Coronary artery (tissue), 2 donors: ENCODE data around the gene SORBS2.

ENCODE experiments used
- DNase-seq: peaks from one replicate; pipeline ENCODE4 v3.0.0-alpha.2; 2017; ENCODE audit warnings: low spot score
- H3K27ac ChIP-seq, 2 donors: fragments of 200-600 bp; sonication (generic); one replicate each; pipeline ENCODE4 v1.5.1; 2016 to 2019
- H3K4me3 ChIP-seq: fragments of 200-600 bp; sonication (generic); 2 replicates; pipeline ENCODE4 v1.5.1; 2016; ENCODE audit warnings: mild to moderate bottlenecking, moderate library complexity
- TF ChIP-seq, protein P1 (sequence below): fragments of 200-600 bp; sonication (generic); IDR thresholded peaks from one replicate; pipeline ENCODE4 v1.5.1; 2019; ENCODE audit warnings: antibody characterized with exemption

The SORBS2 gene

DNA sequence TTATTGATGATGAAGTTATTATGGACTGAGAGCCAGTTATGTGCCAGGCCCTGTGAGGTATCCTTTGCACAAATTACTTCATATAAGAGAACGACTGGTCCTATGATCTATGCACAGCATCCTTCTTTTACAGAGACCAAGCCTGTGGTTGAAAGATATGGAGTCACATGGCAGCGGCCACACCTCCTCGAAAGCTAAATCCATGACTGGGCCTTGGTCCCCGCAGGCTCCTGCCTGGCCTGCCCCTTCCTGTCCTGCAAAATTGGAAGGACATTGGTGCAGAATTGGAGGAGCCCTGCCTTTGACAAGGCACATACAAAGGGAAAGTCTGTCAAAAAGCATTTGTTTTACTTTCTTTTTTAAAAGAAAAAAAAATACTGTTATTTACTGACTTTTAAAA is 18.3 kb downstream of the SORBS2 start:
- peak overlapping the region; percentile 0 to 67 for H3K27ac ChIP-seq
- no peak for DNase-seq

DNA sequence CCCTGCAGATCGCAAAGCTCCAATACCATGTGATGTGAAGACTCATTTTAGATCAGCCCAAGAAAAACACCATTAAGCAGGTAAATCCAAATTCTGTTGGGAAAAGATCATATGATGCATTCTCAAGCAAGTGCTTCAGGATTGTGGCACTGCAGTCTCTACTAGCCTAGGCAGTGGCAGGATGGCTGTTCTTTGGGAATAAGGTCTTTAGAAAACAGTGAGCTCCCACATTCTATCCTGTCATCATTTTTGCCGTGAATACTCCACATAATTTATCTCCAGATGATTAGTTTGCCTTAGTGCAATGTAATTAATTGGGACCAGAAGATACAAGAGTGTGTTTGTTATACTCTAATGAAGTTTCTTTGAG is 18.9 kb downstream of the SORBS2 start:
- TF ChIP-seq, protein P1, sequence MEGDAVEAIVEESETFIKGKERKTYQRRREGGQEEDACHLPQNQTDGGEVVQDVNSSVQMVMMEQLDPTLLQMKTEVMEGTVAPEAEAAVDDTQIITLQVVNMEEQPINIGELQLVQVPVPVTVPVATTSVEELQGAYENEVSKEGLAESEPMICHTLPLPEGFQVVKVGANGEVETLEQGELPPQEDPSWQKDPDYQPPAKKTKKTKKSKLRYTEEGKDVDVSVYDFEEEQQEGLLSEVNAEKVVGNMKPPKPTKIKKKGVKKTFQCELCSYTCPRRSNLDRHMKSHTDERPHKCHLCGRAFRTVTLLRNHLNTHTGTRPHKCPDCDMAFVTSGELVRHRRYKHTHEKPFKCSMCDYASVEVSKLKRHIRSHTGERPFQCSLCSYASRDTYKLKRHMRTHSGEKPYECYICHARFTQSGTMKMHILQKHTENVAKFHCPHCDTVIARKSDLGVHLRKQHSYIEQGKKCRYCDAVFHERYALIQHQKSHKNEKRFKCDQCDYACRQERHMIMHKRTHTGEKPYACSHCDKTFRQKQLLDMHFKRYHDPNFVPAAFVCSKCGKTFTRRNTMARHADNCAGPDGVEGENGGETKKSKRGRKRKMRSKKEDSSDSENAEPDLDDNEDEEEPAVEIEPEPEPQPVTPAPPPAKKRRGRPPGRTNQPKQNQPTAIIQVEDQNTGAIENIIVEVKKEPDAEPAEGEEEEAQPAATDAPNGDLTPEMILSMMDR, result no peak
- Histone ChIP-seq H3K4me3 (no peak overlapping the region), H3K27ac (peak overlapping the region in 1 of 2 donors; percentile 50)
- DNase-seq, result no peak

More for the DNA sequence above, 18.3 kb downstream of the SORBS2 start:
- no peak overlapping the region for H3K4me3 ChIP-seq
- TF ChIP-seq, protein P1, result no peak

DNA sequence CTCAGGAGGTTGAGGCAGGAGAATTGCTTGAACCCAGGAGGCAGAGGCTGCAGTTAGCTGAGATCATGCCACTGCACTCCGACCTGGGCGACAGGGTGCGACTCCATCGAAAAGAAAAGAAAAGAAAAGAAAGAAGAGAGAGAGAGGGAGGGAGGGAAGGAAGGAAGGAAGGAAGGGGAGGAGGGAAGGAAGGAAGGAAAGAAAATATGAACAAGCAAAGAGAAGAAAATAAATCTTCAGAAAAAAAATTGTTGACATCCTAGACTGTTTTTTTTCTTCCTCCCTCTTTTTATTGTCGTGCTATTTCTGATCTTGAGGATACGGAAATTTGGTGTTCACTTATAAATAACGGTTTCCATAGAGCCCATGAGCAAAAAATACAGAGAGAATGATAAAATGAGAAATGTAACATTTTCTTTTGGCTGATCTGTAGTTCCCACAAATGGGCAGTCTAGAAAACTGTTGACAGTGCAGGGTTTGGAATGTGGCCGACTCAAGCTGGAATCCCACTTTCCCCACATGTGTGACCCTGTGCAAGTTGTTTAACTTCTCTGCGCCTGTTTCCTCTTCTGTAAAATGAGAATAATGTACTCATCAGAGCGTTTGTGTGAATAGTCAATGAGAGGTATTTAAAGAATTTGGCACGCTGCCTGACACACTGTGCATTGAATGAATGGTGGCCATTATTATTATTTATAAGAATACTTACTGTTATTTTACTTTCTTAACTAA is 19.4 kb downstream of the SORBS2 start:
- H3K27ac ChIP-seq, result peak overlapping the region; percentile 35 to 50
- TF ChIP-seq, protein P1, result no peak
- DNase-seq, result no peak
- H3K4me3 ChIP-seq, result no peak overlapping the region

DNA sequence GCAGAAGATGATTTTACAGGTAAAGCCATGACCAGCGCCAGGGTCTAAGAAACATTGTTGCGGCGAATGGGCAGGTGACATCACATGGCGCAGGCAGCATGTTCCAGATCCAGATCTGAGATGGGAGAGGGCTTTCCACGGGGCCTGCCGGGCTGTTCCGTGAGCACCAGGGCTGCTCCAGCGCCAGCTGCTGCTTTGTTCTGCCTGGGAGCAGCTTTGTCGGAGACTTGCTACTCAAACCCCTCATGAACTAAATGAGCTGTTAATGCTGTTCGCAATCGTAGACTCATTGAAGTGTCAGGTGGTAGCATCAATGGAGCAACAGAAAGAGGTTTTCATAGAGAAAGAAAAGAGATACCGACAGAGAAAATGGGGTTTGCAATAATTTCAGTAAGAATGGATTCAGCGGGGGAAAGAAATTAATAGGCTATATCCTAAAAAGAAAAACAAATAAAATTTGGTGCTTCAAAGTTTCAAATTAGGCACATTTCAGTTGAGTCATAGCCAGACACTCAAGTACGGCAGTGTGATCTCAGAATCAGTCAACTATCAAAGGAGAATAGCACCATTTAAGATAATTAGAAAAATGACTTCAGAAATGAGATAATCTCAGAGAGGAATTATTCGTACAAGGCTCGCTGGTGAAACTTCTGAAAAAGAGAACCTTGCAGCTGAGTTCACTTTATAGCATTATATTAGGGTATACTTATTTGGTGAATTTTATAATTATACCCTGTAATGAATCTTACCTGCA is 23.9 kb downstream of the SORBS2 start:
- Histone ChIP-seq H3K27ac (no peak overlapping the region), H3K4me3 (no peak overlapping the region)
- TF ChIP-seq, protein P1, result no peak
- DNase-seq, result no peak

DNA sequence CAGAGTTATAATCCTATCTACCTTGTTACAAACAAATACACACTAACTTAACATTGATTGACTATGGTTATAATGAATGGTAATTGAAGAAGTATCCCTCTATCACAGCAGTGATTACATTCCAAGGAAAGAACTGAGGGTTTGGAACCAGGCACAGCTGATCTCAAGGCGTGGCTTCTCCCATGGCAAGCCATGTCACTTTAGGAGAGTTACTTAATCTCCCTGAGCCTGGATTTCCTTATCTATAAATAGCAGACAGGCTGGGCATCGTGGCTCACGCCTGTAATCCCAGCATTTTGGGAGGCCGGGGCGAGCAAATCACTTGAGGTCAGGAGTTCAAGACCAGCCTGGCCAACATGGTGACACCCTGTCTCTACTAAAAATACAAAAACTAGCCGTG is 25.6 kb downstream of the SORBS2 start:
- TF ChIP-seq, protein P1, result no peak
- Histone ChIP-seq H3K4me3 (no peak overlapping the region), H3K27ac (no peak overlapping the region)
- no peak for DNase-seq

DNA sequence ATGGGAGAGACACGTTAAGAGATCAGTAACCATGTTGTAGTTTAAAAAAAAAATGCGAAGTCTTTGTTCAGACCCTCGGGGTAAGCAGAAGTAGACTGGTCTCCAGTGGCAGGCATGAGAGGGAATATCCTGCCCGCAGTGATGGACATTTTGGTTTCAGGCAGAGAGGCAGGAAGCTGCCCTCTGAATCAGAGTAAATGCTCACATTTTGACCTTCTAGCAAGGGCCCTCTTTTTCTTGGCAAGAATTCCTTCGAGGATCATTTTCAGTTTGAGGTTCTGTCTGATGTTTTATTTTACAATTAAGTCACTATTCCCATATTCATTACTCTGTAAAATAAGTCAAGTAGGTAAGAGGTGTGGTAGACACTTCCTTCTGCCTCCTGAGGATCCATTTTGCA is 28.4 kb downstream of the SORBS2 start:
- H3K4me3 ChIP-seq, result no peak overlapping the region
- TF ChIP-seq, protein P1, result no peak
- H3K27ac ChIP-seq, result no peak overlapping the region
- no peak for DNase-seq

DNA sequence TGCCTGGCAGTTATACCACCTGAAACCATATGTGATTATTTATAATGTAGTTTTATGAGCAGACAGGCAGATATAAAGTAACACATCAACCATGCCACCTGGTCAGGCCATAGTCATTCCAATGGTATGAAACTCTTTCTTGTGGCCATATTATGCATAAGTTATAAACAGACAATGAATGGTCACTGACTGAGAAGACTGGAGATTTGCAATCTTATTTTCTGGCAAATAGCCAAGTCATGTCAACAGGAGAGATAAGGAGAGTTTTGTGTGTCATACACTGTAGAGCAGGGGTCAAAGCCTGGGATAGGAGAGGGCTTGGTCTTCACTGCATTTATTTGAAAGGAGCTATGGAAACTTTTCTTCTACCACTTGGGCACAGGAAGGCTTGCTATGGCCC is 29.5 kb downstream of the SORBS2 start:
- no peak overlapping the region for H3K27ac ChIP-seq
- TF ChIP-seq, protein P1, result no peak
- no peak for DNase-seq
- H3K4me3 ChIP-seq, result no peak overlapping the region
